Fibroblast of lung (primary cell): Measurements from ENCODE around the gene OR2V2.

Source experiments
- EZH2 ChIP-seq: IDR thresholded peaks from 2 replicates; pipeline ENCODE4 v1.5.1; 2012; ENCODE audit warnings: low read length, control low read depth, mild to moderate bottlenecking; ENCODE audit errors: missing control alignments
- TF ChIP-seq, protein P1 (sequence below), 2 donors: IDR thresholded peaks in 1 of 2; conservative IDR thresholded peaks in 1 of 2; 1 replicate in 1 of 2; 2 replicates in 1 of 2; pipeline ENCODE4 v1.5.1; 2011 to 2012; ENCODE audit warnings: low read length in 2 of 2, control low read depth in 1 of 2, inconsistent platforms in 1 of 2, low read depth in 1 of 2, mild to moderate bottlenecking in 1 of 2

- no peak for TF ChIP-seq EZH2
- TF ChIP-seq, protein P1, sequence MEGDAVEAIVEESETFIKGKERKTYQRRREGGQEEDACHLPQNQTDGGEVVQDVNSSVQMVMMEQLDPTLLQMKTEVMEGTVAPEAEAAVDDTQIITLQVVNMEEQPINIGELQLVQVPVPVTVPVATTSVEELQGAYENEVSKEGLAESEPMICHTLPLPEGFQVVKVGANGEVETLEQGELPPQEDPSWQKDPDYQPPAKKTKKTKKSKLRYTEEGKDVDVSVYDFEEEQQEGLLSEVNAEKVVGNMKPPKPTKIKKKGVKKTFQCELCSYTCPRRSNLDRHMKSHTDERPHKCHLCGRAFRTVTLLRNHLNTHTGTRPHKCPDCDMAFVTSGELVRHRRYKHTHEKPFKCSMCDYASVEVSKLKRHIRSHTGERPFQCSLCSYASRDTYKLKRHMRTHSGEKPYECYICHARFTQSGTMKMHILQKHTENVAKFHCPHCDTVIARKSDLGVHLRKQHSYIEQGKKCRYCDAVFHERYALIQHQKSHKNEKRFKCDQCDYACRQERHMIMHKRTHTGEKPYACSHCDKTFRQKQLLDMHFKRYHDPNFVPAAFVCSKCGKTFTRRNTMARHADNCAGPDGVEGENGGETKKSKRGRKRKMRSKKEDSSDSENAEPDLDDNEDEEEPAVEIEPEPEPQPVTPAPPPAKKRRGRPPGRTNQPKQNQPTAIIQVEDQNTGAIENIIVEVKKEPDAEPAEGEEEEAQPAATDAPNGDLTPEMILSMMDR (conservative IDR thresholded peaks at IDR 0.05 in 1 of 2, IDR thresholded peaks at IDR 0.05 in 1 of 2; ENCODE audit: low read depth in 1 of 2, low read length in 2 of 2): no peak
Measured at GRCh38 chr5:181131514-181131913, 15.9 kb upstream of the OR2V2 start.
